ENCODE results near the gene PTPRT. TPM values are rescaled to one million over a fixed set of nuclear protein-coding genes. Genes with fewer than 3 reads are reported as not detected.

Gene PTPRT
- total RNA-seq, 1 experiment from 2014 or later: not detected

GRCh38 chr20:42484790-42485375 lies 704.8 kb downstream of the PTPRT start:
- Histone ChIP-seq H3K27me3 (ENCODE audit: control insufficient read depth, insufficient read depth, low read length) (no peaks in the 10 kb centered on the region; the same call in 1 of the 2 replicates), H3K27ac (ENCODE audit: low read length) (no peak overlapping the region), H3K4me1 (ENCODE audit: control insufficient read depth, insufficient read depth, low read length) (no peaks in the 10 kb centered on the region), H3K9me3 (ENCODE audit: control insufficient read depth, insufficient read depth, low read depth, low read length) (no peaks in the 10 kb centered on the region), H3K36me3 (ENCODE audit: control insufficient read depth, insufficient read depth, low read length) (no peaks in the 10 kb centered on the region), H3K4me3 (ENCODE audit: low read depth in 2 of 2, low read length in 2 of 2) (no peak overlapping the region)
- no peak for TF ChIP-seq TCF7L2 (IDR thresholded peaks at IDR 0.05; ENCODE audit: low read depth, low read length)
- no peak for TF ChIP-seq SIN3A (IDR thresholded peaks at IDR 0.05; ENCODE audit: borderline replicate concordance, insufficient read depth, low read depth, low read length)
- TF ChIP-seq, protein P1, sequence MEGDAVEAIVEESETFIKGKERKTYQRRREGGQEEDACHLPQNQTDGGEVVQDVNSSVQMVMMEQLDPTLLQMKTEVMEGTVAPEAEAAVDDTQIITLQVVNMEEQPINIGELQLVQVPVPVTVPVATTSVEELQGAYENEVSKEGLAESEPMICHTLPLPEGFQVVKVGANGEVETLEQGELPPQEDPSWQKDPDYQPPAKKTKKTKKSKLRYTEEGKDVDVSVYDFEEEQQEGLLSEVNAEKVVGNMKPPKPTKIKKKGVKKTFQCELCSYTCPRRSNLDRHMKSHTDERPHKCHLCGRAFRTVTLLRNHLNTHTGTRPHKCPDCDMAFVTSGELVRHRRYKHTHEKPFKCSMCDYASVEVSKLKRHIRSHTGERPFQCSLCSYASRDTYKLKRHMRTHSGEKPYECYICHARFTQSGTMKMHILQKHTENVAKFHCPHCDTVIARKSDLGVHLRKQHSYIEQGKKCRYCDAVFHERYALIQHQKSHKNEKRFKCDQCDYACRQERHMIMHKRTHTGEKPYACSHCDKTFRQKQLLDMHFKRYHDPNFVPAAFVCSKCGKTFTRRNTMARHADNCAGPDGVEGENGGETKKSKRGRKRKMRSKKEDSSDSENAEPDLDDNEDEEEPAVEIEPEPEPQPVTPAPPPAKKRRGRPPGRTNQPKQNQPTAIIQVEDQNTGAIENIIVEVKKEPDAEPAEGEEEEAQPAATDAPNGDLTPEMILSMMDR (IDR thresholded peaks at IDR 0.05): no peak
- TF ChIP-seq POLR2AphosphoS5 (IDR thresholded peaks at IDR 0.05; ENCODE audit: low read depth, low read length): no peak
- TF ChIP-seq, protein P2, sequence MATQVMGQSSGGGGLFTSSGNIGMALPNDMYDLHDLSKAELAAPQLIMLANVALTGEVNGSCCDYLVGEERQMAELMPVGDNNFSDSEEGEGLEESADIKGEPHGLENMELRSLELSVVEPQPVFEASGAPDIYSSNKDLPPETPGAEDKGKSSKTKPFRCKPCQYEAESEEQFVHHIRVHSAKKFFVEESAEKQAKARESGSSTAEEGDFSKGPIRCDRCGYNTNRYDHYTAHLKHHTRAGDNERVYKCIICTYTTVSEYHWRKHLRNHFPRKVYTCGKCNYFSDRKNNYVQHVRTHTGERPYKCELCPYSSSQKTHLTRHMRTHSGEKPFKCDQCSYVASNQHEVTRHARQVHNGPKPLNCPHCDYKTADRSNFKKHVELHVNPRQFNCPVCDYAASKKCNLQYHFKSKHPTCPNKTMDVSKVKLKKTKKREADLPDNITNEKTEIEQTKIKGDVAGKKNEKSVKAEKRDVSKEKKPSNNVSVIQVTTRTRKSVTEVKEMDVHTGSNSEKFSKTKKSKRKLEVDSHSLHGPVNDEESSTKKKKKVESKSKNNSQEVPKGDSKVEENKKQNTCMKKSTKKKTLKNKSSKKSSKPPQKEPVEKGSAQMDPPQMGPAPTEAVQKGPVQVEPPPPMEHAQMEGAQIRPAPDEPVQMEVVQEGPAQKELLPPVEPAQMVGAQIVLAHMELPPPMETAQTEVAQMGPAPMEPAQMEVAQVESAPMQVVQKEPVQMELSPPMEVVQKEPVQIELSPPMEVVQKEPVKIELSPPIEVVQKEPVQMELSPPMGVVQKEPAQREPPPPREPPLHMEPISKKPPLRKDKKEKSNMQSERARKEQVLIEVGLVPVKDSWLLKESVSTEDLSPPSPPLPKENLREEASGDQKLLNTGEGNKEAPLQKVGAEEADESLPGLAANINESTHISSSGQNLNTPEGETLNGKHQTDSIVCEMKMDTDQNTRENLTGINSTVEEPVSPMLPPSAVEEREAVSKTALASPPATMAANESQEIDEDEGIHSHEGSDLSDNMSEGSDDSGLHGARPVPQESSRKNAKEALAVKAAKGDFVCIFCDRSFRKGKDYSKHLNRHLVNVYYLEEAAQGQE (IDR thresholded peaks at IDR 0.05; ENCODE audit: insufficient read depth in 1 of 2, low read depth in 2 of 2, low read length in 1 of 2): no peak
- intact Hi-C loops (cut with micrococcal nuclease; ENCODE audit: unreplicated experiment): no loop called here
- ChIA-PET CTCF (no interaction called here), POLR2A (no interaction called here)
- ATAC-seq (no peak), DNase-seq (ENCODE audit: low read depth, low spot score) (no peak)
- BruUV-seq (replicated peaks): no TSS peak
- in situ Hi-C loops (cut with HindIII; ENCODE audit: low pct_unique_long_range_greater_than_20kb, low sequenced_read_pairs): no loop called here

DNA sequence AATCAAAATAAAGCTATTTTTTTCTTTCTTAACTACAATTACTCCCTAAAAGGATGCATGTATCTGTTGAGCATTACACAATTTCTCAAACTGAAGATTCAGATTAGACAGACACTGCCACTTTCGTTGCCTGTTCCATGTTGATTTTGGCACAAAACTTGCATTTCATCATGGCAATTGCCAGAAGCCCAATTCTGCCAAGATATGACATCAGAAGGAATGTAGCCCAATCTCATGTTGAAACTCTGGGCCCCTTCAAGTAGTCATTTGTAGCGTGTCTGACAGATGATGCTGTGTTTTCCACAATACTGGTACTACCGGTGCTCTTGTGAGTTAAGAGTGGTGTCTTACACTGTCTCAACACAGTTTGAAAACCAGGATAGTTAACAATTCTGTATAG lies 705.4 kb downstream of the PTPRT start:
- POLR2A ChIA-PET: no interaction called here
- H3K36me3 ChIP-seq (ENCODE audit: control insufficient read depth, insufficient read depth, low read length): no peaks in the 10 kb centered on the region
- CTCF ChIA-PET: no interaction called here
- no peaks in the 10 kb centered on the region; the same call in 1 of the 2 replicates for H3K27me3 ChIP-seq (ENCODE audit: control insufficient read depth, insufficient read depth, low read length)
- no peaks in the 10 kb centered on the region for H3K4me1 ChIP-seq (ENCODE audit: control insufficient read depth, insufficient read depth, low read length)
- in situ Hi-C loops (cut with HindIII; ENCODE audit: low pct_unique_long_range_greater_than_20kb, low sequenced_read_pairs) (no loop called here), intact Hi-C loops (cut with micrococcal nuclease; ENCODE audit: unreplicated experiment) (no loop called here)
- ATAC-seq: no peak
- H3K9me3 ChIP-seq (ENCODE audit: control insufficient read depth, insufficient read depth, low read depth, low read length): no peaks in the 10 kb centered on the region
- DNase-seq (ENCODE audit: low read depth, low spot score): no peak
- no peak overlapping the region for H3K27ac ChIP-seq (ENCODE audit: low read length)
- TF ChIP-seq, protein P1 (IDR thresholded peaks at IDR 0.05): no peak
- TF ChIP-seq, protein P2 (IDR thresholded peaks at IDR 0.05; ENCODE audit: insufficient read depth in 1 of 2, low read depth in 2 of 2, low read length in 1 of 2): no peak
- TF ChIP-seq SIN3A (IDR thresholded peaks at IDR 0.05; ENCODE audit: borderline replicate concordance, insufficient read depth, low read depth, low read length) (no peak), TCF7L2 (IDR thresholded peaks at IDR 0.05; ENCODE audit: low read depth, low read length) (no peak), POLR2AphosphoS5 (IDR thresholded peaks at IDR 0.05; ENCODE audit: low read depth, low read length) (no peak)
- no peak overlapping the region for H3K4me3 ChIP-seq (ENCODE audit: low read depth in 2 of 2, low read length in 2 of 2)
- BruUV-seq (replicated peaks): no TSS peak

Measured in Panc1 (cell line).